LoVo (cell line): ENCODE results near the gene PPFIA2.

ENCODE experiments used
- DNase-seq: peaks from one replicate; pipeline ENCODE4 v3.0.0-alpha.2; 2016; ENCODE audit warnings: low spot score

PPFIA2 gene

DNA sequence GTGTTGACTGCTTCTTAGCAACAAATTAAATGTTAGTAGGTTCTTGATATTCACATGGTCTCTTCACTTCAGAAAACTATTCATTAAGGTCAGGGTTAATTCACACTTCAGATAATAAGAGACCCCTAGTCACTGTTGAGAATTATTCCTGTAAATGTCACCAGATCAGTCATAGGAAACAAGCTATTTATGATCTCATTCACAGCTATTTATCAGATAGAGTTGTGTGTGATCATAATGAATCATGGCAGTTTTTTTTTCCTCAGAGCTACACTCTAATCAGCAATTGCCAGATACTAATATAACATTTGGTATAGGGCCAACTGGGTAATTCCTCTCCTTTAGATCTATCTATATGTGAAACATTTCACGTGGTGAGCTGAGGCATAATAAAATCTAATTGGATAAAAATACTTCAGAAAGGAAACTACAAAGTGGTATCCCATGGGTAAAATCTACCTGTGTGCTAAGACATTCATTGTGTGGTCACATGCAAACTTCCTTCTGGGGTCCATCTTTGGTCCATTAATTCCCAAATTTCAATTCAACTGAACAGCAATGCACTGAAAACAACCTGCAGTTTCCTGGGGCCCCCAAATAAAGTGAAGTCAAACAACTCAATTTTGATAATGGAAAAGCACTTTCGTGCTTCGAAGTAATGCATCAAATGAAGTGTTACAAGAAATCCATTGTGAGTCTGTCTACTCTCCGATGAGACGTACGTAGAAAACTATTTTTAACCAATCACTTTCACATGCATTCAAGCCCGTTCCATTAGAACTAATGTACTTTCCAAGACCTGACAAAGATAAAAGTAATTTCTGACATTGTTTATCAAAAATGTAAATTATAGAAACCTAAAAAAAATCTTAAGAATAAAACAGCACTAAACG is 484.3 kb downstream of the PPFIA2 start:
- no peak for DNase-seq

GRCh38 chr12:81270385-81270784 is 488.8 kb downstream of the PPFIA2 start:
- no peak for DNase-seq

GRCh38 chr12:81263072-81263471 is 496.1 kb downstream of the PPFIA2 start:
- DNase-seq = no peak

GRCh38 chr12:81261508-81262207 is 497.5 kb downstream of the PPFIA2 start:
- no peak for DNase-seq

DNA sequence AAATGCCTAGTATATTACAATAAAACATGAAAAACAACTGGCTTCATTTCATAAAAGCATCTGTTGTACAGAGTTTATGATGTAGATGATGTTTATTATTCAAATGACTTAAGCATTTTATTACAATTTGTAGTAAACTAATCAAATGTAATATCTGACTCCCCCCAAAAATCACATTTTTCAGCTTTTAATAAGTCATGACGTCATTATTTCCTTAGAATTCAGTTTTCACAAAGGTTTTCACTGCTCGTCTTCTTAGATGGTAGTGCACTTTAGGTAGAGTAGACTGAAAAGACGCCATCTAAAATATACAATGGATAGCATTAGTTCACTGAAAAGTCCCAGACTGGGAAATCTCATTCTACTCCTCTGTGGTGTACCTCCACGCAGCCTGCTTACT is 499.8 kb downstream of the PPFIA2 start:
- DNase-seq = no peak

GRCh38 chr12:81257947-81258551 is 501.1 kb downstream of the PPFIA2 start:
- DNase-seq = peak; percentile 48

- no peak for DNase-seq
Measured at GRCh38 chr12:81255947-81256346, 503.2 kb downstream of the PPFIA2 start.

- no peak for DNase-seq
Measured at GRCh38 chr12:81255456-81255855, 503.7 kb downstream of the PPFIA2 start.

DNA sequence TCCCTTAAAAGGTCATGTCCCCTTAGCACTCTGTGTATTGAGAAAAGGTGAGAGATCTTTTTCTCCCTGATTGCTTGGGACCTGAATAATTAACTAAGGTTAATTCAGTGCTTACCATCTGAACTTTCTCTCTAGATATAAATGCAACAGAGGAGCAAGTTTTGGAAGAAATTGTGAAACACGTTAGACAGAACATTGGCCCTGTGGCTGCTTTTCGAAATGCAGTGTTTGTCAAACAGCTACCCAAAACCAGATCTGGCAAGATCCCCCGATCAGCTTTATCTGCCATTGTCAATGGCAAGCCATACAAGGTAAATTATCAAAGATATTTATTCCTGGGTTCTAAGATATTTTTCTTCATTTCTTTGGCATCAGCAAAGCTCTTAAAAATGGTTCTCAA is 505.8 kb downstream of the PPFIA2 start:
- no peak for DNase-seq

DNA sequence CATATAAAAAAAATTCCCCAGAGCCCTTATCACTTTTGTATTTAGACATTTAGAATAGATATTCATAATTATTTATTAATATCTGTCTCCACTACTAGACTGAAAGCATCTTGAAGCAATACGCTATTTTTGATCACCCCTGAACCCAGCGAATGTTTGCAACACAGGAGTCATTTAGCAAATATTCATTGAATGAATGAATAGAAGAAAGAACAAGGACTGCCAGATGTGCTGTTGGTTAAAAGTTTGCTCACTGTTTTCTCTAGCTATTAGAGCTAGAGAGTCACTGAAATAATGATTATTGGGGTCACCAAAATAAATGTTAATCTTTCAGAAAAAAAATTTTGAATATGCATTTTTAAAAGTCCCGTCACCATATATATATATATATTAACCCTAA is 506.9 kb downstream of the PPFIA2 start:
- DNase-seq = no peak

GRCh38 chr12:81249976-81250375 is 509.2 kb downstream of the PPFIA2 start:
- no peak for DNase-seq

DNA sequence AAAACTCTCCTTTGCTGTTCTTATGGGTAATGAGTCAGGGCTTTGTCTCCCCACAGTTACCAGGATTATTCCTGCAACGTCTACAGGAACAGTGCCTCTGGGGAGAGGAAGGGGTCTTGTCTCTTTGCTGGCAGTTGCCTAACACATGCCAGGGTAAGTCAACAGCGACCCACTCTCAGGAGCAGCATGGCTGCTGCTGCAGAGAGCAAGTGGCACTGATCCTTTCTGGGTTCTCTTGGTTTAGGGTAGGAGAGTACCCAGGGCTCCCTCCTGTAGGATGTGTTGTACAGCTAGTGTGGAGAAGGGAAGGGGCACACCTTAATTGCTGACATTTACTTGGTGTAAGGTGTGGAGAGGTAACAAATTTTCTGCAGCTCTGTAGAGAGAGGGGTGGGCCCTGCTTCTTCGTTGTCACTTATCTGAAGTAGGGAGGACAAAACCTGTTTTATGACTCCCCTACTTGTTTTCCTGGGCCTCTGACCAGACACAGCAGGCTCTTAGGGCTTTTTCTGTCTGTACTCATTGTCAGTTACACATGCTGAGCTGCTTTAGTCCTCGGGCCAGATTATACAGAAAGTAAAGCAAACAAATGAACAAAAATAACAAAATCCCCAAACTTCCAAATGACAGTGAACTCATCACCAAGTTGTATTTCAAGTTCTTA is 513.1 kb downstream of the PPFIA2 start:
- no peak for DNase-seq

DNA sequence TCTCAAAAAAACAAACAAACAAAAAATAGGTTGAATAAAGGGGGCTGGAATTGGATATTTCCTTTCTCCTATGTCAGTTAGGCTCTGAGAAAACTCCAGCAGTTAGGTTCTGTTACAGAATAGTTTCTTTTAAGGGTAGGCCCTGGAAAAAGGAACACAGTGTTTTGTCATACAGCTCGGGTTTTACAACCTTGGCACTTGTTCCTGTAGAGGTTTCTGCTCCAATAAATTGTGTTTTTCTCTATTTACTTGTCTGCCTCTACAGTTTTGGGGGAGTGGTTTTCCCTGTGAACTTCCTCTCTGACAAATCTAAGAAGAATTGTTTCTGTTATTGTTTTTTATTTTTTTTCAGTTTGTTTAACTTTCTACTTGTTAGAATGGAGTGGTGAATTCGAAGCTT is 513.7 kb downstream of the PPFIA2 start:
- DNase-seq = no peak

GRCh38 chr12:81231574-81232368 is 527.4 kb downstream of the PPFIA2 start:
- DNase-seq = no peak

- no peak for DNase-seq
Measured at GRCh38 chr12:81229759-81230158, 529.4 kb downstream of the PPFIA2 start.

DNA sequence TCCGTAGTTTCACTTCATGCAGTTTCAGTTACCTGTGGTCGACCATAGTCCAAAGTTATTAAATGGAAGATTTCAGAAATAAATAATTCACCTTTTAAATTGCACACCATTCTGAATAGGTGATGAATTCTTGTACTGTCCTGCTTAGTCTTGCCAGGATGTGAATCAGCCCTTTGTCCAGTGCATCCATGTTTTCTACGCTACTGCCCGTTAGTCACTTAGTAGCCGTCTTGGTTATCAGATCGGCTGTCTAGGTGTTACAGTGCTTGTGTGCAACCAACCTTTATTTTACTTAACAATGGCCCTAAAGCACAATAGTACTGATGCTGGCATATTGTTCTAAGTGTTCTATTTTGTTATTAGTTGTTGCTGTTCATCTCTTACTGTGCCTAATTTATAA is 534.5 kb downstream of the PPFIA2 start:
- no peak for DNase-seq

DNA sequence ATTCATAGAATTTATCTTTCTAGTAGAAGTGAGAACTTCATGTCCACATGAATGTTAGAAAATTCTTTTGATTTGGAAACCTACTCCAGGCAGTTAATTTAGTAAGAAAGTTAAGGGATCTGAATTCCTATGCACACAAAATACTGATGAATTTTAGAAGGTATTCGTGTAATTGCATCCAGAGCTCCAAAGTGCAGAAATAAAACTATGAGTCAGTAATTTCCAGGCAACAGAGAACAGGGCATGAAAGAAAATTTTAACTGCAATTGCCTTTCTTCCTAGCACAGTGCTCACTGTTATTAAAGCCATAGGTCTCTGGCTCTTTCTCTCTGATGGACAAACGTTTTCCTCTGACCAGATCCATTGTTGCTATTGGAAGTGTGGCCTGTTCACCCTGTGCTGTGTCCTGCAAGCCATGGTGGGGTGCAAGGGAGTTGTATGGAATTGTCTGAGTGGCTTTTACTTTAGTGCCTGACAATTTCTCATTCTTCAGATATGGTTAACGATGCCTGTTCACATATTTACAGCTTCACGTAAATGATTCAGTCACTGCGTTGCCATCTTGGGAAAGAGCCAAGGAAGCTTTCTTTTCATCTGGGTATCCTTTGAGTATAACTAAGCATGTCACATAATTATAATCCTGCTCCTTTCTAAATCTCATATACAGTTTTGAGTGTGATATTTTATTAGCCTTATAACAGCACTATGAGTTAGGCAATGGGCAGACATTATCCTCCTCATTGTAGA is 536.1 kb downstream of the PPFIA2 start:
- no peak for DNase-seq

DNA sequence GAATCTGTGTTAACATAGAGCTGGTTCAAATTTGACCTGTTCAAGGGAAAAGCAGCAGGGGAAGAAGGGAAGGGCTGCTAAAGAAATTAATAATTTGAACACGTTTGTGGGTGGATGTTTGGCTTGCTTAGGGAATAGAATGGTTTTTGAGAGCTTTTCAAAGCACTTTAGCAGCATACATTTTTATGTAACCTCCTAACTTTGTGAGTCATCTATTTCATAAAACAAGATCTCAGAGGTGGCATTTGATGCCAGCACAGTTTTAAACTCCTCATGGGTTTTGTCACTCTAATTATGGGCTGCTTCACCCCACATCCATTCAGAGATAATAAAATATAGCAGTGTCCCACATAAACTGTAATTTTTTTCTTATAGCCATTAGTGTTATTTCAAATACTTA is 537.5 kb downstream of the PPFIA2 start:
- no peak for DNase-seq

DNA sequence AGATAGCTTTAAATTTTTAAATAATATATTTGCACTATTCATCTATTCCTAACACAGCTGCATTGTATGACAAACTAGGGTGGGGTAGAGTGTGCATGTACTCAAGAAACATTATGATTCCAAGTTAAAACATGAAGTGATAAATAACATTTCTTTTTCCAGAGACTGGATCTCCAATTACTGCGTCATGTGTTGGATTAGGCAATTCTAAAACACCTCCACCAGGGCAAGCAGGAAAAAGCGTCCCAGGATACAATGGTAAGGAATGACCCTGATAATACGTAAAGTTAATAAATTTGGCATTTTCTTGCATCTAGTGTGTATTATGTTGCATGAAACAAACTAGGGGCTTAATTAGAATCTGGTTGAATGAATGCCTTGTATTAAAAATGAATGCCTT is 542.4 kb downstream of the PPFIA2 start:
- no peak for DNase-seq

GRCh38 chr12:81212996-81213696 is 546.0 kb downstream of the PPFIA2 start:
- no peak for DNase-seq
